PC-3 (cell line): ENCODE results near the gene PTMS.

ENCODE experiments used
- CTCF ChIP-seq: fragments of 300-600 bp; sonication (generic); conservative IDR thresholded peaks from 2 replicates; pipeline ENCODE4 v1.5.1; 2017; ENCODE audit warnings: antibody characterized with exemption, low read depth, mild to moderate bottlenecking, low read length
- EZH2 ChIP-seq: fragments of 300-600 bp; sonication (generic); IDR thresholded peaks from one replicate; pipeline ENCODE4 v1.6.1; 2017; ENCODE audit warnings: antibody characterized with exemption, mild to moderate bottlenecking, low read length; ENCODE audit not compliant: unreplicated experiment
- EZH2phosphoT487 ChIP-seq: fragments of 300-600 bp; sonication (generic); IDR thresholded peaks from 2 replicates; pipeline ENCODE4 v1.6.1; 2018; ENCODE audit warnings: mild to moderate bottlenecking, antibody characterized with exemption, low read length, borderline replicate concordance

- TF ChIP-seq CTCF (no peak), EZH2 (no peak), EZH2phosphoT487 (no peak)
Observed at GRCh38 chr12:6747216-6747615, 18.9 kb upstream of the PTMS start.
